ENCODE results near the gene MT1A. TPM values are rescaled to one million over a fixed set of nuclear protein-coding genes. Genes with fewer than 3 reads are reported as not detected.

The MT1A gene
- total RNA-seq, 3 donors from 2014 or later: 97.8 to 672 (median 130) TPM

GRCh38 chr16:56649271-56649670 is 10.8 kb downstream of the MT1A start:
- no peak overlapping the region for H3K4me3 ChIP-seq
- intact Hi-C loops (cut with DNase I; ENCODE audit: low total_unique reads): no loop called here
- H3K27ac ChIP-seq: no peak overlapping the region
- TF ChIP-seq POLR2A (IDR thresholded peaks at IDR 0.05): no peak
- TF ChIP-seq POLR2AphosphoS5 (IDR thresholded peaks at IDR 0.05): no peak
- TF ChIP-seq CTCF (IDR thresholded peaks at IDR 0.05): no peak
- H3K4me1 ChIP-seq: no peaks in the 10 kb centered on the region
- no peak for DNase-seq (ENCODE audit: low spot score in 2 of 2)
- H3K9me3 ChIP-seq: no peaks in the 10 kb centered on the region
- H3K36me3 ChIP-seq: no peaks in the 10 kb centered on the region
- H3K27me3 ChIP-seq: no peaks in the 10 kb centered on the region

GRCh38 chr16:56649820-56650219 is 11.4 kb downstream of the MT1A start:
- TF ChIP-seq POLR2A (IDR thresholded peaks at IDR 0.05) (no peak), POLR2AphosphoS5 (IDR thresholded peaks at IDR 0.05) (no peak), CTCF (IDR thresholded peaks at IDR 0.05) (no peak)
- no peak overlapping the region for H3K4me3 ChIP-seq
- intact Hi-C loops (cut with DNase I; ENCODE audit: low total_unique reads): no loop called here
- H3K9me3 ChIP-seq: no peaks in the 10 kb centered on the region
- no peaks in the 10 kb centered on the region for H3K36me3 ChIP-seq
- no peaks in the 10 kb centered on the region for H3K27me3 ChIP-seq
- no peak overlapping the region for H3K27ac ChIP-seq
- no peaks in the 10 kb centered on the region for H3K4me1 ChIP-seq
- no peak for DNase-seq (ENCODE audit: low spot score in 2 of 2)

GRCh38 chr16:56651586-56651985 is 13.1 kb downstream of the MT1A start, which contains the start of gene MT1B:
Gene MT1B, plus strand, starts transcription at chr16:56651886. Its CDS starts 68 bp downstream, at chr16:56651954.
- intact Hi-C loops (cut with DNase I; ENCODE audit: low total_unique reads): no loop called here
- no peaks in the 10 kb centered on the region for H3K36me3 ChIP-seq
- no peak within 1 kb of the TSS for H3K4me3 ChIP-seq
- H3K27ac ChIP-seq: no peak within 1 kb of the TSS
- DNase-seq (ENCODE audit: low spot score in 2 of 2): no peak
- no peaks in the 10 kb centered on the region for H3K9me3 ChIP-seq
- no peaks in the 10 kb centered on the region for H3K4me1 ChIP-seq
- H3K27me3 ChIP-seq: no peaks in the 10 kb centered on the region
- TF ChIP-seq POLR2A (IDR thresholded peaks at IDR 0.05): no peak
- no peak for TF ChIP-seq POLR2AphosphoS5 (IDR thresholded peaks at IDR 0.05)
- no peak for TF ChIP-seq CTCF (IDR thresholded peaks at IDR 0.05)

GRCh38 chr16:56652600-56652999 is 14.1 kb downstream of the MT1A start:
- intact Hi-C loops (cut with DNase I; ENCODE audit: low total_unique reads): no loop called here
- Histone ChIP-seq H3K27me3 (no peaks in the 10 kb centered on the region), H3K36me3 (no peaks in the 10 kb centered on the region), H3K4me1 (no peaks in the 10 kb centered on the region), H3K27ac (no peak overlapping the region), H3K4me3 (no peak overlapping the region), H3K9me3 (no peaks in the 10 kb centered on the region)
- TF ChIP-seq CTCF (IDR thresholded peaks at IDR 0.05) (no peak), POLR2AphosphoS5 (IDR thresholded peaks at IDR 0.05) (no peak), POLR2A (IDR thresholded peaks at IDR 0.05) (no peak)
- DNase-seq (ENCODE audit: low spot score in 2 of 2): no peak

GRCh38 chr16:56653218-56653617 is 14.8 kb downstream of the MT1A start:
- no peaks in the 10 kb centered on the region for H3K36me3 ChIP-seq
- H3K27me3 ChIP-seq: no peaks in the 10 kb centered on the region
- peaks cover 0 to 1% of the 10 kb centered on the region in 2 donors for H3K4me1 ChIP-seq
- intact Hi-C loops (cut with DNase I; ENCODE audit: low total_unique reads): no loop called here
- H3K4me3 ChIP-seq: no peak overlapping the region
- no peak for TF ChIP-seq CTCF (IDR thresholded peaks at IDR 0.05)
- TF ChIP-seq POLR2AphosphoS5 (IDR thresholded peaks at IDR 0.05): no peak
- TF ChIP-seq POLR2A (IDR thresholded peaks at IDR 0.05): no peak
- H3K9me3 ChIP-seq: no peaks in the 10 kb centered on the region
- no peak for DNase-seq (ENCODE audit: low spot score in 2 of 2)
- no peak overlapping the region for H3K27ac ChIP-seq

Measured in breast epithelium (tissue), 4 donors.